Measurements from ENCODE around the gene HVCN1.
"Not testable (repeated sequence)": the region's sequence is repeated elsewhere in the genome, so short reads cannot be mapped to it uniquely, and the experiment has no call there.

HVCN1 gene, protein sequence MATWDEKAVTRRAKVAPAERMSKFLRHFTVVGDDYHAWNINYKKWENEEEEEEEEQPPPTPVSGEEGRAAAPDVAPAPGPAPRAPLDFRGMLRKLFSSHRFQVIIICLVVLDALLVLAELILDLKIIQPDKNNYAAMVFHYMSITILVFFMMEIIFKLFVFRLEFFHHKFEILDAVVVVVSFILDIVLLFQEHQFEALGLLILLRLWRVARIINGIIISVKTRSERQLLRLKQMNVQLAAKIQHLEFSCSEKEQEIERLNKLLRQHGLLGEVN

GRCh38 chr12:110688446-110689280 lies at the start of gene HVCN1:
Gene HVCN1 (minus strand): TSS chr12:110689115. CDS start chr12:110683245, 5,870 bp downstream.
- DNase-seq (ENCODE audit: low read depth in 2 of 2): no peak

GRCh38 chr12:110737532-110737931 lies 48.6 kb upstream of the HVCN1 start:
- DNase-seq (ENCODE audit: low read depth in 2 of 2): no peak

GRCh38 chr12:110737016-110737415 lies 48.1 kb upstream of the HVCN1 start:
- DNase-seq (ENCODE audit: low read depth in 2 of 2): not testable (repeated sequence)

GRCh38 chr12:110733900-110734299 lies 45.0 kb upstream of the HVCN1 start:
- no peak for DNase-seq (ENCODE audit: low read depth in 2 of 2)

GRCh38 chr12:110733089-110733715 lies 44.3 kb upstream of the HVCN1 start:
- DNase-seq (ENCODE audit: low read depth in 2 of 2): no peak

DNA sequence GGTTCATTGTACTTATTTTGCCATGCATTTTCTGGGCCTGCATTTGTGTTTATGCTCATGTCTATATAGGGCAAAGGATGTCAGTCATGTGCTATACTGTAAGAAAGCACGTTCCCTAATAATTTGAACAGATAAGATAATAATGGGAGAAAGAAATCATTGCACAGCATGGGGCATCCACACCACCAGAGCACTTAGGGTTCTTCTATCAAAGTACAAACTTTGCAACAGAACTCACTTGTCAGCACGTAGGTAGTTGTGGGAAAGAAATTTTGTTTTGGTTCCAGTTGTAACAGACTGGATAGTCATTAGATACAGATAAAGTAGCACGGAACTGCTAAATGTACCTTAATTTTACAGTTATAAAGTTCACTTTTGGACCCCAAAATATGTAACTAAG lies 43.7 kb upstream of the HVCN1 start:
- no peak for DNase-seq (ENCODE audit: low read depth in 2 of 2)

DNA sequence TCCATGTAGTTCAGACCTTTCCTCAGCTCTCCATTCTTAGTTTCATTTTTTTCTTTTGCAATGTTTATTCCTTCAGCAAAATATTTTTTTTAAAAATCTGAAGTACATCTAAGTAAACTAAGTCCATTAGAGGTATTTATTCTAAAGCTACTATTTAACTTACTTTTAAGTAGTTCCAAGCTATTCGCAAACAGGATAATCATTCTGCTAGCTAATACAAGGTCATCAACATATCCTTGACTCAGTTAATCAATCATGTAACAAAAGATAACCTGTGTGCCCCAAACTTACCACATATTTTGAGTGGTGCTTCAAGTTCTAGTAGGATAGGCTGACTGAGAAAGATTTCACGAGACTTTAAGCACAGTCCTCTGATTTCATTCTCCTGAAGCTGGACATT lies 42.6 kb upstream of the HVCN1 start:
- no peak for DNase-seq (ENCODE audit: low read depth in 2 of 2)

GRCh38 chr12:110728628-110729027 lies 39.7 kb upstream of the HVCN1 start:
- DNase-seq (ENCODE audit: low read depth in 2 of 2): no peak

- no peak for DNase-seq (ENCODE audit: low read depth in 2 of 2)
Observed at GRCh38 chr12:110726708-110727369, 37.9 kb upstream of the HVCN1 start.

GRCh38 chr12:110726028-110726427 lies 37.1 kb upstream of the HVCN1 start:
- no peak for DNase-seq (ENCODE audit: low read depth in 2 of 2)

GRCh38 chr12:110725267-110725666 lies 36.4 kb upstream of the HVCN1 start:
- DNase-seq (ENCODE audit: low read depth in 2 of 2): no peak

DNA sequence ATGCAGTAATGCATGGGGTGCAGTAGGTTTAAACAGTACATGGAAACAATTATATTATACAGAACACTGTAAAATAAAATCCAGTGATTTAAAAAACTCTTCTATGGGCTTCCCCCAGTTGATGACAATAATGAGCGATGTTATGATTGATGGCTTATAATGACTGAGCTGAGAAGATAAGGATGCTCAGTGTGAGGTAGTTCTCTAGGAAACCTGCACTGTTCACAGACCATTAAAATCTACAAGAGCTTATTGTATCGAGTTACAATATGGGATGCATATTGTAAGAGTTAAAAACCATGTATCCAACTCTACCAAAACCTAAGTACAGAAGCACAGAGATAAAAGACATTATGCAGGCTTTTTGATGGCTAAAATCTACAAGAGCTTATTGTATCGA lies 34.0 kb upstream of the HVCN1 start:
- DNase-seq (ENCODE audit: low read depth in 2 of 2): not testable (repeated sequence)

DNA sequence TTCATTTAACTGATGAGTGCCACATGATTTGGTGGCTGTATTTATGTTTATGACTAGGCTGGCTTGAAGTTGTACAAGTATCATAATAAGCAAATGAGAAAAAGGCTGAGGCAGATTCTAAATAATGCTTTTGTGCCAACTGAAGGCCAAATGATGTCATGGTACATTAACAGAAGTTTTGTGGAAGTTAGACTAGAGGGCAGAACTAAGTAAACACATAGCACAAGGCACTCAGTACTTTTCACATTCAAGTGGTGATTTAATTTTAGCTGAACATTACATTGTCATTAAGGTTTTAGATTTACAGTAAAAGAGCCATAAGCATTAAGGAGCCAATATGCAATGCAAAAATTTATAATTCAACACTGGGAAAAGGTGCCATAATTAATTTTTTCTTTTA lies 32.7 kb upstream of the HVCN1 start:
- DNase-seq (ENCODE audit: low read depth in 2 of 2): no peak

- DNase-seq (ENCODE audit: low read depth in 2 of 2): no peak
Observed at GRCh38 chr12:110720516-110720915, 31.6 kb upstream of the HVCN1 start.

GRCh38 chr12:110718222-110718908 lies 29.4 kb upstream of the HVCN1 start:
- DNase-seq (ENCODE audit: low read depth in 2 of 2): no peak

DNA sequence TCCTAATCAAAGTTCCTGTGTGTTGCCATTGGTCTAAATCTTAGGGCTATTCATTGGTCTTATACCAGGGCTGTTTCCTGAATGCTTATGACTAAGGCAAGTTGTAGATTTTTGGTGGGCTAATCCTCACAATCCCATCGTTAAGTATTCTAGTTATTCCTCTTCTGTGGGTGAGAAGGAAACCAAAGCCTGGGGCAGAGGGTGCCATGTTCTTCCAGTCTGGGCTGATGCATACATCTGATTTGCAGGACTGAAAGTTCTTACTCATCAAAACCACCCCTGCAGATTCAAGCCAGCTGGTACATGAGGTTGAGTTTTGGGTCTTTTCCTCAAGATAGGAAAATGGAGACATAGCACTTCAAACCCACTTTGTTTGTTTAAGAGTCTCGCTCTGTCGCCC lies 28.1 kb upstream of the HVCN1 start:
- no peak for DNase-seq (ENCODE audit: low read depth in 2 of 2)

GRCh38 chr12:110708917-110709316 lies 20.0 kb upstream of the HVCN1 start:
- DNase-seq (ENCODE audit: low read depth in 2 of 2): no peak

GRCh38 chr12:110705309-110705708 lies 16.4 kb upstream of the HVCN1 start:
- no peak for DNase-seq (ENCODE audit: low read depth in 2 of 2)

DNA sequence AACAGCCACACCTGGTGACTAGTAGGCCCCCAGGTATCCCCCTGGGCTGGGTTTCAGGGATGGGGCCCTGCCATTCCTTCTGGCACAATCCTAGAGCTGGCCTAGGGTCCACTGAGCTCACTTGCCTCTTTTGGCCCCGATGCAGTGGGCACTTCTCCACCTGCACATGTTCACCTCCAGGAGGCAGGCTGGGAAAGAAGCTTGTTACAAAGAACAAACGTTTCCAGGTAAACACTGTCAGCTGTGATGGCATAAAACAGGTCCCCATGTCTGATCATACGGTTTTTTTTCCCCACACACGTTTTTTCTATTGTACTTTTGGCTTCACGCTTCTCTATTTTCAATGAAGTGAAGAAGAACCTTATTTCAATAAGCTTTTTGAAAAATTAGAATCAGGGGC lies 15.8 kb upstream of the HVCN1 start:
- no peak for DNase-seq (ENCODE audit: low read depth in 2 of 2)

DNA sequence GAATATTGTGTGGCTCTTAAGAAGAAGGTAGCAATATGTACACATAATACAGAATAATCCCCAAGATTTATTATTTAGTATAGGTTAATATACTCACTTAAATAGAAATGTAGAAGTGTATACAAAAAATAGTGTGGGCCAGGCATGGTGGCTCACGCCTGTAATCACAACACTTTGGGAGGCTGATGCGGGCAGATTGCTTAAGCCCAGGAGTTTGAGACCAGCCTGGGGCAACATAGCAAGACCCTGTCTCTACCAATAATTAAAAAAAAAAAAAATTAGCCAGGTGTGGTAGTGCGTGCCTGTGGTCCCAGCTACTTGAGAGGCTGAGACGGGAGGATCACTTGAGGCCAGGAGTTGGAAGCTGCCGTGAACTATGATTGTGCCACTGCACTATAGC lies 15.3 kb upstream of the HVCN1 start:
- no peak for DNase-seq (ENCODE audit: low read depth in 2 of 2)

GRCh38 chr12:110702081-110702480 lies 13.2 kb upstream of the HVCN1 start:
- no peak for DNase-seq (ENCODE audit: low read depth in 2 of 2)
